Keratinocyte (primary cell): ENCODE measurements around the gene ENTPD7. TPM values are rescaled to one million over a fixed set of nuclear protein-coding genes. Genes with fewer than 3 reads are reported as not detected.

ENCODE experiments used
- DNase-seq: peaks from one replicate; pipeline ENCODE4 v3.0.0-alpha.2; 2011; ENCODE audit warnings: low read depth, missing footprints, low spot score
- FAIRE-seq: peaks from 2 replicates; lab custom pipeline; 2011; peaks lifted over from hg19 to GRCh38; lab: Jason Lieb, UNC
- H2AFZ ChIP-seq: 2 replicates; pipeline ENCODE4 v1.6.0; 2012; ENCODE audit warnings: low read length, control low read depth, inconsistent platforms; ENCODE audit not compliant: control insufficient read depth
- H3K27ac ChIP-seq: 2 replicates; pipeline ENCODE4 v1.5.1; 2011; ENCODE audit warnings: low read length; ENCODE audit not compliant: control insufficient read depth, insufficient read depth
- H3K27me3 ChIP-seq: 3 replicates; pipeline ENCODE4 v1.6.0; 2011; ENCODE audit warnings: low read length; ENCODE audit not compliant: control insufficient read depth, insufficient read depth; ENCODE audit errors: extremely low read depth
- H3K36me3 ChIP-seq, 2 experiments: 2 replicates in 1 of 2; 3 replicates in 1 of 2; pipeline ENCODE4 v1.5.1; 2011; ENCODE audit warnings: low read length in 2 of 2, mild to moderate bottlenecking in 1 of 2; ENCODE audit not compliant: control insufficient read depth in 2 of 2, insufficient read depth in 2 of 2; ENCODE audit errors: extremely low read depth in 1 of 2
- H3K4me1 ChIP-seq: 3 replicates; pipeline ENCODE4 v1.5.1; 2011; ENCODE audit warnings: low read length; ENCODE audit not compliant: control insufficient read depth, insufficient read depth; ENCODE audit errors: extremely low read depth
- H3K4me2 ChIP-seq: 3 replicates; pipeline ENCODE4 v1.6.0; 2011; ENCODE audit warnings: low read depth, low read length; ENCODE audit not compliant: control insufficient read depth, insufficient read depth; ENCODE audit errors: extremely low read depth
- H3K4me3 ChIP-seq, 3 experiments: fragments of 200-600 bp in 1 of 3; sonication (generic) in 1 of 3; 2 replicates in 2 of 3; 3 replicates in 1 of 3; pipeline ENCODE4 v1.5.1; 2011 to 2016; ENCODE audit warnings: low read length in 3 of 3, mild to moderate bottlenecking in 3 of 3, control low read depth in 2 of 3, inconsistent platforms in 1 of 3, low read depth in 1 of 3, mixed read lengths in 1 of 3, mixed run types in 1 of 3, moderate library complexity in 1 of 3; ENCODE audit not compliant: control insufficient read depth in 2 of 3, insufficient read depth in 2 of 3; ENCODE audit errors: extremely low read depth in 1 of 3
- H3K79me2 ChIP-seq: 2 replicates; pipeline ENCODE4 v1.6.0; 2012; ENCODE audit warnings: low read length; ENCODE audit not compliant: control insufficient read depth, insufficient read depth
- H3K9ac ChIP-seq: 3 replicates; pipeline ENCODE4 v1.6.0; 2011; ENCODE audit warnings: low read length; ENCODE audit not compliant: control insufficient read depth, insufficient read depth; ENCODE audit errors: extremely low read depth
- H3K9me1 ChIP-seq: 3 replicates; pipeline ENCODE4 v1.6.0; 2011; ENCODE audit warnings: low read length; ENCODE audit not compliant: control insufficient read depth, insufficient read depth; ENCODE audit errors: extremely low read depth
- H3K9me3 ChIP-seq: 2 replicates; pipeline ENCODE4 v1.5.1; 2012; ENCODE audit warnings: low read depth, low read length; ENCODE audit not compliant: control insufficient read depth
- H4K20me1 ChIP-seq: 3 replicates; pipeline ENCODE4 v1.6.0; 2011; ENCODE audit warnings: low read length; ENCODE audit not compliant: control insufficient read depth, insufficient read depth; ENCODE audit errors: extremely low read depth
- EZH2 ChIP-seq: IDR thresholded peaks from one replicate; pipeline ENCODE4 v1.6.1; 2012; ENCODE audit warnings: inconsistent platforms, mild to moderate bottlenecking, low read length, moderate library complexity
- dilution Hi-C: fragments of 300-500 bp; cut with MboI; formaldehyde crosslinking; loops from one replicate; pipeline ENCODE4 v1.7.0; 2020; ENCODE audit warnings: low sequenced_read_pairs; ENCODE audit not compliant: extremely low pct_ligation_motif_present
- polyA plus RNA-seq, 5 experiments: library from polyadenylated mRNA; depleted of rRNA in 3 of 5; stranded (reverse) in 3 of 5; stranded (forward) in 1 of 5; unstranded in 1 of 5; fragments of >200 nt; gene quantifications; 1 replicate in 1 of 5; 2 replicates in 3 of 5; 3 replicates in 1 of 5; pipeline versions ENCODE4 v1.2.1 to v1.2.3, GENCODE V29; 2011 to 2012; ENCODE audit warnings: missing spikeins in 2 of 5, low read depth in 1 of 5, low replicate concordance in 1 of 5
- TF ChIP-seq, protein P1 (sequence below), 3 experiments: IDR thresholded peaks in 1 of 3; conservative IDR thresholded peaks in 1 of 3; optimal IDR thresholded peaks in 1 of 3; 2 replicates in 2 of 3; 3 replicates in 1 of 3; pipeline versions ENCODE3 to v1.5.1; 2011; ENCODE audit warnings: low read length in 3 of 3, mild to moderate bottlenecking in 3 of 3, moderate library complexity in 2 of 3, control low read depth in 1 of 3, inconsistent platforms in 1 of 3; ENCODE audit not compliant: insufficient read depth in 2 of 3; ENCODE audit errors: extremely low read depth in 1 of 3

Gene ENTPD7
- polyA plus RNA-seq, 1 donor (not counting 4 experiments of a cell fraction or from before 2014, with no cell fraction given): 18.1 TPM

DNA sequence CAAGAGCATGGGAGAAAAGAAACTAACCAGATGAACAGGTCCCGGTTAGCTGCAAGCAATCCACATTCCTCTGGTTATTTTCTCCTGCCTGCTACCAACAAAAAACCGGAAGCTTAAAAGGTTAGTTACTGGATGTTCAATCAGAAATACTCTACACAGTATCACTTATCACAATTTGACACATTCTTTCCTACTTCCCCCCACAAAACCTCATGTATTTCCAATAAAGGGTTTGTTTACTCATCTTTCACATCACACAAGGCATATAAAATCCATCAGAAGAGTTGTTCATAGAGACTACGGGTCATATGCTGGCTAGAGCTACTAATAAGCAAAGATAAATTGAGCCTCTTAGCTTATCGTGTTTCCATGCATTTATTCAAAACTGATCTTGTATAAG, 43.9 kb upstream of the ENTPD7 start:
- FAIRE-seq: no peak
- no peak overlapping the region for H2AFZ ChIP-seq
- no peak overlapping the region for H3K4me2 ChIP-seq
- H3K4me1 ChIP-seq: peaks cover 21% of the 10 kb centered on the region
- dilution Hi-C loops: loop anchor here (25.0 kb wide), 1 partner anchor 178 kb away; the partner anchor contains the start of gene GOT1
- H3K4me3 ChIP-seq: no peak overlapping the region
- no peaks in the 10 kb centered on the region for H3K27me3 ChIP-seq
- peaks cover 13 to 32% of the 10 kb centered on the region in 2 experiments for H3K36me3 ChIP-seq
- H3K9me1 ChIP-seq: no peaks in the 10 kb centered on the region
- peaks cover 46% of the 10 kb centered on the region for H3K79me2 ChIP-seq
- no peaks in the 10 kb centered on the region for H3K9me3 ChIP-seq
- H3K9ac ChIP-seq: no peak overlapping the region
- no peak for DNase-seq
- no peaks in the 10 kb centered on the region for H4K20me1 ChIP-seq
- TF ChIP-seq, protein P1, sequence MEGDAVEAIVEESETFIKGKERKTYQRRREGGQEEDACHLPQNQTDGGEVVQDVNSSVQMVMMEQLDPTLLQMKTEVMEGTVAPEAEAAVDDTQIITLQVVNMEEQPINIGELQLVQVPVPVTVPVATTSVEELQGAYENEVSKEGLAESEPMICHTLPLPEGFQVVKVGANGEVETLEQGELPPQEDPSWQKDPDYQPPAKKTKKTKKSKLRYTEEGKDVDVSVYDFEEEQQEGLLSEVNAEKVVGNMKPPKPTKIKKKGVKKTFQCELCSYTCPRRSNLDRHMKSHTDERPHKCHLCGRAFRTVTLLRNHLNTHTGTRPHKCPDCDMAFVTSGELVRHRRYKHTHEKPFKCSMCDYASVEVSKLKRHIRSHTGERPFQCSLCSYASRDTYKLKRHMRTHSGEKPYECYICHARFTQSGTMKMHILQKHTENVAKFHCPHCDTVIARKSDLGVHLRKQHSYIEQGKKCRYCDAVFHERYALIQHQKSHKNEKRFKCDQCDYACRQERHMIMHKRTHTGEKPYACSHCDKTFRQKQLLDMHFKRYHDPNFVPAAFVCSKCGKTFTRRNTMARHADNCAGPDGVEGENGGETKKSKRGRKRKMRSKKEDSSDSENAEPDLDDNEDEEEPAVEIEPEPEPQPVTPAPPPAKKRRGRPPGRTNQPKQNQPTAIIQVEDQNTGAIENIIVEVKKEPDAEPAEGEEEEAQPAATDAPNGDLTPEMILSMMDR (optimal IDR thresholded peaks at IDR 0.05 in 1 of 3, IDR thresholded peaks at IDR 0.05 in 1 of 3, conservative IDR thresholded peaks at IDR 0.05 in 1 of 3; ENCODE audit: extremely low read depth in 1 of 3, insufficient read depth in 2 of 3, low read length in 3 of 3): no peak
- no peak for TF ChIP-seq EZH2
- no peak overlapping the region for H3K27ac ChIP-seq

DNA sequence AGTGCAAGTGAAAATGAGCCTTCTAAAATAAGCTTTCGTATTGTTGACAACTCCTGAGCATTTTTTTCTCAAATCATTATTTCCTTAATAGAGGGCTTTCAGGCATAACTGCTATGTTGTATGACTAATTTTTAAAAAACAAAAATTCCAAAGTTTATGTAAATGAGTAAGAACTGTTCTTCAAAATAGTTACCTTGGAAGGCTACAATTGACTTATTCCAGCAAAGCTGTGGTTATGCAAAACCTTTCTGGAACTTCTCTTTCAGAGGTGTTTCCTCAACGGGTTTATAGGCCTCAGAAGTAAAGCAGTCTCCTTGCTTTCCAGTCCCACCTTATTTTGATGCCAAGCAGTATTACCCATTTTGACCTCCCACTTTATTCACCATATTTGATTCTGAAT, 41.6 kb upstream of the ENTPD7 start:
- H3K27ac ChIP-seq: no peak overlapping the region
- peaks cover 3 to 17% of the 10 kb centered on the region in 2 experiments for H3K36me3 ChIP-seq
- no peaks in the 10 kb centered on the region for H3K27me3 ChIP-seq
- no peaks in the 10 kb centered on the region for H3K9me3 ChIP-seq
- no peak overlapping the region for H3K9ac ChIP-seq
- no peaks in the 10 kb centered on the region for H3K9me1 ChIP-seq
- H2AFZ ChIP-seq: no peak overlapping the region
- H3K4me1 ChIP-seq: peaks cover 27% of the 10 kb centered on the region
- FAIRE-seq: no peak
- dilution Hi-C loops: loop anchor here (25.0 kb wide), 1 partner anchor 180 kb away; the partner anchor contains the start of gene GOT1
- H3K79me2 ChIP-seq: peaks cover 46% of the 10 kb centered on the region
- DNase-seq: no peak
- TF ChIP-seq, protein P1 (optimal IDR thresholded peaks at IDR 0.05 in 1 of 3, IDR thresholded peaks at IDR 0.05 in 1 of 3, conservative IDR thresholded peaks at IDR 0.05 in 1 of 3; ENCODE audit: extremely low read depth in 1 of 3, insufficient read depth in 2 of 3, low read length in 3 of 3): no peak
- TF ChIP-seq EZH2: no peak
- H3K4me2 ChIP-seq: peak overlapping the region; percentile 74
- no peaks in the 10 kb centered on the region for H4K20me1 ChIP-seq
- H3K4me3 ChIP-seq: peak overlapping the region in 2 of 3 experiments; percentile 83 to 95
